ENCODE results near the gene TRAK1.

GRCh38 chr3:42246091-42246490, 154.9 kb downstream of the TRAK1 start:
- TF ChIP-seq POLR2AphosphoS5 (IDR thresholded peaks at IDR 0.05; ENCODE audit: borderline replicate concordance, low read depth, low read length) (no peak), EZH2 (IDR thresholded peaks at IDR 0.05) (no peak), FOXP2 (optimal IDR thresholded peaks at IDR 0.05; ENCODE audit: control extremely low read depth, extremely low read length, insufficient read depth) (no peak)
